ENCODE results near the gene TNNI2.

Gene TNNI2

DNA sequence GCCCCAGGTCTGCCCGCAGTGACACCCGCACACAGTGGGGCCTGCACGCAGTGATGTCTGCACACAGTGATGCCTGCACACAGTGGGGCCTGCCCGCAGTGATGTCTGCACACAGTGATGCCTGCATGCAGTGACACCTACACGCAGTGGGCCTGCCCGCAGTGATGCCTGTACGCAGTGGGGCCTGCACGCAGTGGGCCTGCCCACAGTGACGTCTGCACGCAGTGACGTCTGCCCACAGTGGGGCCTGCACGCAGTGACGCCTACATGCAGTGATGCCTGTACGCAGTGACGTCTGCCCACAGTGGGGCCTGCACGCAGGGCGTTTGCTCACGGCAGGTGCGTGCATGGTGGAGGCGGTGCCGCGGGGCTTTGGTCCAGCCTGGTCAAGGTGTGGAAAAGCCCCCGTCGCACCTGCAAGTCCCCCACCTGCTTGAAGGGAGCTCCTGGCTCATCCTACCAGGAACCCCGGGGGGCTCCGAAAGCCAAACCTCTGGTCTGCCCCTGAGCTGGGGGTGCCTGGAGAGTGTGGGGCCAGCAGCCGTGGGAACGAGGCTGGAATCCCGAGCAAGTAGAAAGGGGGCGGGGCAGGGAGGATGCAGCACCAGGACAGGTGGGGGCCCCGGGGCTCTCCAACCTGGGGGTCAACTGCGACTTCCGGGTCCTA lies 12.9 kb upstream of the TNNI2 start:
- ATAC-seq (ENCODE audit: low read depth) (no peak), DNase-seq (ENCODE audit: low spot score in 2 of 2) (peak in 1 of 2 donors; percentile 10)
- Mint-ChIP-seq H3K4me3 (no peak overlapping the region), H3K36me3 (no peaks in the 10 kb centered on the region), H3K4me1 (peaks cover 2% of the 10 kb centered on the region), H3K27ac (no peak overlapping the region), H3K9me3 (peaks cover 4% of the 10 kb centered on the region), H3K27me3 (peaks cover 24% of the 10 kb centered on the region)

DNA sequence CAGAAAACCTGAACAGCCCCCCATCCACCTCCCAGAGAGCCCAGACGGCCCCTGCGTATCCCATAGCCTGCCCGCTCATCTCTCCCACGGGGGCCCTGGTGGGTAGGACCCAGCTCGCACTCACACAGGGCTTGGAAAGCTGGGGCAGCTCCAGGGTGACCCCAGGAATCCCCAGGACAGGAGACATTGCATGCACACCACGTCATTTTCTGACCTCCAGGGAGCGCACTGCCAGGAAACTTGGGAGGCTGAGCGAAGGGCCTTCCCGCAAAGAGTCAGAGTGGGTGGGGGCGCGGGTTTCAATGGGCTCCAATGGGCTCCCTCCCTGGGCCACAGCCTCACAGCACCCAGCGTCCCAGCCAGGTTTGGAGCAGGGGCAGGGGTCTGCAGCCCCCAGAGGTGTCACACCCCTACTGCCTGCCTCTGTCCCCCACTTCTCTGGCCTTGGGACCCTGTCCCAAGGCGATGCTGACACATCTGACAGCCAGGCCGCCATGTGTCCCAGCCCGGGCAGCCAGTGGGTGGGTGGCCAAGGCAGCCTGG lies 12.2 kb upstream of the TNNI2 start:
- ATAC-seq (ENCODE audit: low read depth) (no peak), DNase-seq (ENCODE audit: low spot score in 2 of 2) (no peak)
- Mint-ChIP-seq H3K27me3 (peaks cover 19% of the 10 kb centered on the region), H3K9me3 (no peaks in the 10 kb centered on the region), H3K36me3 (no peaks in the 10 kb centered on the region), H3K4me3 (no peak overlapping the region), H3K27ac (no peak overlapping the region), H3K4me1 (peaks cover 2% of the 10 kb centered on the region)

DNA sequence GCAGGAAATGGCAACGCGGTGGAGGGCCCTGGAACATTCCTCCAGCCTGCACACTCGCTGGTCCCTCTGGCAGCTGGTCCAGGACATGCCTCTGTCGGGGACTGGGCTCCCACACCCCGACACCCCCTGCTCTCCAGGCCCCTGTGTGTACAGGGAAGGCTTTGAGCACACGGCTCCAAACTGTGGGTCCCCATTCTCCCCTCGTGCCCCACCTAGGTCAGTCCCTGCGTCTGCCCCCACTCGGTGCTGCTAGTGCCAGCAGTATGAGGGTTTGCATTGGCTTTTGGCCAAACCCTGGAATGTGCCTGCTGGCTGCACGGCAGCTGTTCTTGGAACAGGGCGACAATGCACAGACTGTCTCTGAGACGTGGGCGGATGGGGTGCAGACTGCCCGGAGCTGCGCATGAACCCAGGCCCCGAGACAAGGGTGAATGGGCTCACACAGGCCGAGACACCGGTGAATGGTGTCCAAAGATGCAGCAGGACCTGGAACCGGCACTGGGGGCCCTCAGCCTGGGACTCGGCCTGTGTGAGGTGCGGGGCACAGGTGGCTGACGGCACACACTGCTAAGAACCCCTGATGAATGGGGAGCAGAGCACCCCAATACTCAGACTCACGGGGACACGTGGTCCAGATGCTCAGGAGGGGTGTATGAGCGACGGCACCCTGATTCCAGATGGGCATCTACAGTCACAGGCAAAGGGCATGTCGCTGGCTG lies 11.5 kb upstream of the TNNI2 start:
- DNase-seq (ENCODE audit: low spot score in 2 of 2), result peak in 1 of 2 donors; percentile 9

DNA sequence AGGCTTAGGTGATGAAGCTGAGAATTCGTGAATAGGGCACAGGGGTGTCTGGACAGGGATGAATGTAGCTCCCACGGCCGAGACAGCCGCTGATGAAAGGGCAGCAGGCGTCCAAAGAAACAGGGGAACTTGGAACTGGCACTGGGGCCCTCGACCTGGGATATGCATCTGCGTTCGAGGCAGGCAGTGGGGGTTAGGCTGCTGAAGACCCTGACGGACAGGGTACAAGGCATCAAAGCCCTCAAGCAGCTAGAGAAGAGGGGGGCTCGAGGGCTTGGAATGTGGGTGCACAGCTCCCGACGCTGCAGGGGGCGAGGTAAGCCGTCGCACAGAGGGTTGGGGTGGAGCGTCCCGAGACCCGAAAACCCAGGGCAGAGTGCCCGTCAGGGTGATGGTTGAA lies 10.8 kb upstream of the TNNI2 start:
- Mint-ChIP-seq H3K27ac (no peak overlapping the region), H3K36me3 (no peaks in the 10 kb centered on the region), H3K9me3 (no peaks in the 10 kb centered on the region), H3K4me1 (peaks cover 2% of the 10 kb centered on the region), H3K27me3 (peaks cover 17% of the 10 kb centered on the region), H3K4me3 (no peak overlapping the region)
- ATAC-seq (ENCODE audit: low read depth) (no peak), DNase-seq (ENCODE audit: low spot score in 2 of 2) (no peak)

More for the DNA sequence above, 11.5 kb upstream of the TNNI2 start:
- Mint-ChIP-seq H3K4me1 (peaks cover 2% of the 10 kb centered on the region), H3K36me3 (no peaks in the 10 kb centered on the region), H3K4me3 (no peak overlapping the region), H3K27ac (no peak overlapping the region), H3K9me3 (no peaks in the 10 kb centered on the region), H3K27me3 (peaks cover 17% of the 10 kb centered on the region)
- ATAC-seq (ENCODE audit: low read depth), result no peak

DNA sequence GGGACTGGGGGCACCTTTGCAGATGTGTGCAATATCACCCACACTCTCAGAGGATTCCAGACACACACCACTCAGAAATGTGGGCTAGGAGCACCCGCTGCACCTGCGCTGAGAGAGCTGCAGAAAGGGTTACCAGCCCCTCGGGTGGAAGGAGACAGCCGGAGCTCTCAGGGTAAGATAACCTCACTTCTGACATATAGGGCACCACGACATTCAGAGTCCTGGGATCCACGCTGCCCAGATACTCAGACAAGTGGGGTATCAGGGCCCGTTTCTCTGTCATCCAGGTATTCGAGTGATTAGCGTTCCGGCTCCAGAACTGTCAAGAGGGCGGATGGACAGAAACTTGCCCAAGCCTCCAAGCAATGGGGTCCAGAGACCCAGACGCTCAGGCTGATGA lies 10.2 kb upstream of the TNNI2 start:
- no peak for DNase-seq (ENCODE audit: low spot score in 2 of 2)
- no peaks in the 10 kb centered on the region for H3K36me3 Mint-ChIP-seq

DNA sequence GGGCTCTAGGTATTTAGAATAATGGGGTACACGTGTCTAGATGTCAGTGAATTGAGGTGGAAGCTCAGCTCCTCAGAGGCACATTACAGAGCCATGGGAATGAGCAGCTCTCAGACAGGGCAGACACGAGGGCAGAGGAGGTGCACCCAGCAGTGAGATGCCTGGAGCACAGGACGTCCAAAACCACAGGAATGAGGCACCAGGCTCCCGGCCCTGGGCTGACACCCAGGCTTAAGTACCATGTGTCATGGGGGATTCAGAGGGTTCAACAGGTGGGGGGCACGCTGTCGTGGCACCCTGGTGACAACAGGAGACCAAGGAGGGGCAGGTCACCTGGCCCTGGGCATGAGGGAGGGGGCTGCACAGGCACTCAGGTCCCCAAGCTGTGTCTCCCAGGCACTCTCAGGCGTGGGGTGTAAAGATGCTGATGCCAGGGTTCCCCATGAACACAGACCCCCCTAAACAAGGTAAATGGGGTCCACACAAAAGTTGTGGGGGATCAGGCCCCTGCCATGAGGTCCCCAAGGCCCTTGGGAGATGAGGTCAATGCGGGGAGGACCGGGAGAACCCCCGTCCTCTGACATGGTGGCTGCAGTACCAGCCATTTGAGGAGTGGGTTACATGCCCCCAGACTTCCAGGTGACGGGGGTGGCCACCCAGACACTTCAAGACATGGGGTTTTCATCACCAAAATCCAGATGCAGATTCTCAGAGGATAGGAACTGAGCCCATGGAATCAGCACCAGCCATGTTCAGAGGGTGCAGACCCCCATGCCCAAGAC lies 9.6 kb upstream of the TNNI2 start:
- Mint-ChIP-seq H3K9me3 (no peaks in the 10 kb centered on the region), H3K27ac (no peak overlapping the region), H3K4me1 (no peaks in the 10 kb centered on the region), H3K4me3 (no peak overlapping the region), H3K27me3 (peaks cover 14% of the 10 kb centered on the region), H3K36me3 (no peaks in the 10 kb centered on the region)
- DNase-seq (ENCODE audit: low spot score in 2 of 2) (peak in 1 of 2 donors; percentile 10), ATAC-seq (ENCODE audit: low read depth) (no peak)

More for the DNA sequence above, 10.2 kb upstream of the TNNI2 start:
- no peak for ATAC-seq (ENCODE audit: low read depth)
- Mint-ChIP-seq H3K9me3 (no peaks in the 10 kb centered on the region), H3K4me3 (no peak overlapping the region), H3K4me1 (peaks cover 2% of the 10 kb centered on the region), H3K27me3 (peaks cover 17% of the 10 kb centered on the region), H3K27ac (no peak overlapping the region)

DNA sequence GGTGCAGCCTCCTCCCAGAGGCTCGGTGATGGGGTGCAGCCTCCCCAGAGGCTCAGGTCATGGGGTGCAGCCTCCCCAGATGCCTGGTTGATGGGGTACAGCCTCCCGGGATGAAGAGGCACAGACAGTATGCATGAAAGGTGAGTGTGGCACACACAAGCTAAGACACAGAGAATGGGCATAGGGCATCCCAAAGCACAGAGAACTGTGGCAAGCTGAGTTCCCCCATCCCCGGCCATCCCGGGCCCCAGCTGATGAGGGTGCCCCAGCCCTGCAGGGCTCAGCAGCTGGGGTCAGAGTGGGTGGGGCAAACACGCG lies 8.8 kb upstream of the TNNI2 start:
- ATAC-seq (ENCODE audit: low read depth) (no peak), DNase-seq (ENCODE audit: low spot score in 2 of 2) (peak in 1 of 2 donors; percentile 10)
- no peaks in the 10 kb centered on the region for H3K36me3 Mint-ChIP-seq
- no peak overlapping the region for H3K4me3 Mint-ChIP-seq
- no peaks in the 10 kb centered on the region for H3K9me3 Mint-ChIP-seq
- no peak overlapping the region for H3K27ac Mint-ChIP-seq
- H3K4me1 Mint-ChIP-seq, result no peaks in the 10 kb centered on the region
- peaks cover 11% of the 10 kb centered on the region for H3K27me3 Mint-ChIP-seq

DNA sequence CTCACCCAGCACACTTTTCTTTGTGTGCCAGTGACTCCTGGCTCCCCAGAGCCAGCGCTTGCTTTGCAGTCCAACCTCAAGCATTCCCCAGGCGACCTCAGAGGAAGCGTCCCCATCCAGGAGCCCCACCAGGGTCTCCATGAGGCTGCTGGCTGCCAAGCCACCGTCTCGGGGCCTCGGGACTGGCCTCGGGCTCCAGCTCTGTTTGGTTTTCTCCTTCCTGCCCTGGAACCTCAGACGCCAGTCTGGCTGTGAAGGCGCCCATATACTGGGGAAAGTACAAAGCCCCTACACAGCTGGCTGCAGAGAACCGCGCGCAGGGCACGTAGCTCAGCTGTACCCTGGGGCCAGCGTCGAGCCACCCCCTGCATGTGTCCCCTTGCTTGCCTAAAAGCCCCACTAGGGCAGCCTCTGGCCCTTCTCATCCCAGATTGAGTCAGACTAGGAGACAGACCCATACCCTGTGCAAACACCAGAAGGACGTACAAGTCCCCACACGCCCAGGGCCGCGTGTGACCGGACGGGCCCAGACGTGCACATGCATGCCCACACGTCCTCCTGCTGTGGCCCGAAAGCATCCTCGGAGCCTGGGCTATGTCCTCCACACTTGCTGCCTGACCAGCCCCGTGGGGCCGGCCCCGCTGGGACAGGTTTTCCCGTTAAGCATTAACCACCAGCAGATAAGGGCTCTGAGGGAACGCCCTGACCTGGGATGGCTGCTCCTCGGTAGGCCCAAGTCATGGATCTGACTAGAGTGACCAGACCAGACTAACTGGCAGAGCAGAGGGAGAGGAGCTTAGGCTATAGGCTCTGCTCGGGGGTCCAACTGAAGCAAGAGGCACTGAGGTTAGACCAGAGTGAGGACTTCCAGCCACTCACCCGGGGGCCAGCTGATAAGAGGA lies 8.2 kb upstream of the TNNI2 start:
- ATAC-seq (ENCODE audit: low read depth) (no peak), DNase-seq (ENCODE audit: low spot score in 2 of 2) (peak in 1 of 2 donors; percentile 12)
- H3K9me3 Mint-ChIP-seq, result no peaks in the 10 kb centered on the region
- H3K27ac Mint-ChIP-seq, result no peak overlapping the region
- no peaks in the 10 kb centered on the region for H3K36me3 Mint-ChIP-seq
- no peaks in the 10 kb centered on the region for H3K4me1 Mint-ChIP-seq
- H3K27me3 Mint-ChIP-seq, result peaks cover 11% of the 10 kb centered on the region
- H3K4me3 Mint-ChIP-seq, result no peak overlapping the region

DNA sequence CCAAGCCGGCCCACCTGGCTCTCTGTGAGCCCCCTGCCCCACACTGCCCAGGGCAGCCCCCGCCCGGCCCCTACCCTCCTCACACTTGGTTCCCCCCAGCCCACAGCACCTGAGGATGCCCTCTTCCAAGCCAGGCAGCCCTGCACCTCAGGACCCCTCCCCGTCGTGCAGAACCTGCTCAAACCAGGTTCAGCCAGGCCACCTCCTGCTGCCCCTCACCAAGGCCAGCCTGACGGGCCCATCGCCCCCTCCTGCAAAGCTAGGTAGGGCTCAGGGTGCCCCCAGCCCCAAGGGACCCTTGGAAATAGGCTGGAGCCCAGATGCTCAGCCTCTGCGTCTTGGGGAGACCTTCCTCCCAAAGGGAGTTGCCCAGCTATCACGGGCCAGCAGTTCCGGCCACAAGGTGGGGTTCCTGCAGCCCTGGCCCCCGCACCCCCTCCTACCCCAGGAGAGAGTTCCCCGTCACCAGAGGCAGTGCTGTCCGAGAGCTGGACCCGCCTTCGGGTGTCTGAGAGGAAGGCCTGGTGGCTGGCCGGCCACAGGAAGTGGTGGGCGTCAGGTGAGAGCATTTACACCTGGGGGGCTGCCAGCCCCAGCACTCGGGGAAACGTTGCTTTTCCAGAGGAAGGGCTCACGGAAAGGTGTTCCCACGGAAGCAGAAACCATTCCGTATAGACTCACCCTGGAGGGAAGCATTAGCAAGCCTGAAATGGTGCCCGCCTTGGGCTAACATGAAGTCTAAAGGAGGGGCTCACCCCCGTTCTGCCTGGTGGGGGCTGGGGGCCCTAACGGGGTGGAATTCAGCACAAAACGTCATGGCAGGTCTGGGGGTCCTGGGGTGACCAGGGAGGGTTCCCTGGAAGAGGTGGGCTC lies 7.2 kb upstream of the TNNI2 start:
- Mint-ChIP-seq H3K36me3 (no peaks in the 10 kb centered on the region), H3K27me3 (peaks cover 11% of the 10 kb centered on the region), H3K27ac (no peak overlapping the region), H3K4me3 (no peak overlapping the region), H3K9me3 (no peaks in the 10 kb centered on the region), H3K4me1 (no peaks in the 10 kb centered on the region)
- DNase-seq (ENCODE audit: low spot score in 2 of 2), result peak in 1 of 2 donors; percentile 15
- ATAC-seq (ENCODE audit: low read depth), result no peak

DNA sequence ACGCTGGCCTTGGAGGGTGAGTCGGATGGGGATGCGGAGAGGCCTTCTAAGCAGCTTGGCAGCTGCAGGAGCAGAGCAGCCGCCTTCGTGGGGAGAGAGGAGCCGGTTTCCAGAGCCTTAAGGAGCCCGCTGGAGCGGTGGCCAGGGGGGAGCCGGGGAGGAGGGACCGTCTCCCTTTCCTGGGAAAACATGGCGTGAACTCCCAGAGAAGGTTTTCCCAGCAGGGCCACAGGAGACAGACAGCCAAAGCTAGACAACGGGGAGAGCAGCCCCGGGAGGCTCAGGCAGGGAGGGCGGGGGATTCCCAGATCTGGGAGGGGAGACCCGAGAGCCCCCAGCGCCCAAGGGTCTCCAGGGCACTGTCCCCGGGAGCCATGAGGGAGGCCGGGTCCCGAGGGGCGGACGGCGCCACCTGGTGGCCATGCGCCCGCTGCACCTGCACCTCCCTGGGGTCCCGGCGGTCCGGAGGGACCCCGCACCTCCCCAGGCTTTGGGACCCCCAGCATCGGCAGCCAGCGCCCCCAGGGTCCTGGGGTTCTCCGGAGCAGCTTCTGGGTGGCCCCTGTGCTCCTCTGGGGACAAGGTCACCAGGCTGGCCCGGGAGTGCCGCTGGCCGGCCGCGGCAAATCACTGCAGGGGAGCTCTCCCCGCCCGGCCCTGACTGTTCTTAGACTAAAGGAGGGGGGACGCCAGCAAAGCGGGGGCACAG lies 6.4 kb upstream of the TNNI2 start:
- no peaks in the 10 kb centered on the region for H3K36me3 Mint-ChIP-seq
- H3K27ac Mint-ChIP-seq, result no peak overlapping the region
- no peak overlapping the region for H3K4me3 Mint-ChIP-seq
- ATAC-seq (ENCODE audit: low read depth) (peak; percentile 88), DNase-seq (ENCODE audit: low spot score in 2 of 2) (peak; percentile 80 to 90)
- no peaks in the 10 kb centered on the region for H3K9me3 Mint-ChIP-seq
- H3K27me3 Mint-ChIP-seq, result peaks cover 9% of the 10 kb centered on the region
- H3K4me1 Mint-ChIP-seq, result no peaks in the 10 kb centered on the region

DNA sequence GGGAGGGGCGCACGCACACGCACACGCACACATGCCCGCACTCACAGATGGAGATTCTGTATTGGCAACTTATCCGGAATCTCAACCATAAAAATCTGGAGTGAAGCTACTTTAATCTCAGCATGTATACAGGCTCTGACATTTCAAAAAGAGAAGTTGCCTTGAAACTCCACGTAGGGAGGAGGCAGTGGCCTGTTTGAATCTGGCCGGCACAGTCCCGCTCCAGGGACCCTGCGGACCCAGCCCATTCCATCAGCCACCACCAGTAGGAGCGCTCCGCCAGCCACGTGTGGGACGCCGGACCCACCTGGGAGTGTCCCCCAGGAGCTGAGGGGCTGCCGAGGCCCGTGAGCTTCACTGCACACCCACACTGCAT lies 5.9 kb upstream of the TNNI2 start:
- ATAC-seq (ENCODE audit: low read depth) (no peak), DNase-seq (ENCODE audit: low spot score in 2 of 2) (no peak)
- H3K4me1 Mint-ChIP-seq, result no peaks in the 10 kb centered on the region
- peaks cover 5% of the 10 kb centered on the region for H3K27me3 Mint-ChIP-seq
- no peak overlapping the region for H3K27ac Mint-ChIP-seq
- H3K36me3 Mint-ChIP-seq, result no peaks in the 10 kb centered on the region
- H3K9me3 Mint-ChIP-seq, result no peaks in the 10 kb centered on the region
- H3K4me3 Mint-ChIP-seq, result no peak overlapping the region

DNA sequence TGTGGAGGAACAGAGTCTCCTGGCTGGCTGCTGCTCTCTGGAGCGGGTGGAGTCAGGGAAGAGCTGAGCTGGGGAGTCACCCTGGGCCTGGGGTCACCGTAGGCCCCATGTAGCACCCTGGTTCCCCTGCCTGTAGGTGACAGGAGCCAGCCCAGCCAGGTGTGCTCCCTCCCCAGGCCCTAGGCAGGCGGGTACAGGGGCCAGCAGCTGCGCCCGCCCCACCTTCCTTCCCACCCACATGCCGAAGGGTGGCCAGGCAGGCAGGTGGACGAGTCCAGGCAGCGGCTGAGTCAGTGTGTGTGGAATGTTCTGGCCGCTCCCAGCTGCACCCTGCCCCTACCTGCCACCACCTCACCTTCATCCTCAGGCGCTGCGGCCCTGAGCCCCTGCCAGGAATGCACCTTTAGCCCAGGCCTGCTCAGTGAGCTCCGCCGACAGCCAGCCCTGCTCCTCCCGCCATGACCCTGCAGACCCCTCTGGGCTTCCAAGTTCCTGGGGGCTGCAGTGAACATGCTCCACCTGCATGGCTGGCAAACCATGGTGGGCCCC lies 4.6 kb upstream of the TNNI2 start:
- Mint-ChIP-seq H3K27ac (no peak overlapping the region), H3K27me3 (peaks cover 3% of the 10 kb centered on the region), H3K4me1 (no peaks in the 10 kb centered on the region), H3K4me3 (no peak overlapping the region), H3K9me3 (no peaks in the 10 kb centered on the region), H3K36me3 (no peaks in the 10 kb centered on the region)
- ATAC-seq (ENCODE audit: low read depth) (no peak), DNase-seq (ENCODE audit: low spot score in 2 of 2) (no peak)
